ENCODE results near the gene ITGA11.

The ITGA11 gene

DNA sequence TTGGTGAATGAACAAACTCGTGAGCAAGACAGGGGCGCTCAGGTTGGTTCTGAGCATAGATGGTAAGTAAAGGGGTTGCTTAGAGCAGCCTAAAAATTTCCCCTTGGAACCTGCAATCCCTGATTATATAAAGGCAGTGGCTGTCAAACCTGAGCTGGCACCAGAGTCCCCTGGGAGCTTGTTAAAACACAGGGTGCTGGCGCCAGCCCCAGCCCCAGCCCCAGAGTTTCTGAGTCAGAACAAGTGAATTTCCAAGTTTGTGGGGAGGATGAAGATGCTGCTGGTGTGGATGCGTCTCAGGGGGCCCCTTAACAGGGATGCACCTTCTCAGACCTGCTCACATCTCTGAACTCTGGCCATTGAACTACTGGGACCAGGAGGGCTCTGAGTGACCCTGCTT, 106.2 kb downstream of the ITGA11 start:
- no peak for DNase-seq

DNA sequence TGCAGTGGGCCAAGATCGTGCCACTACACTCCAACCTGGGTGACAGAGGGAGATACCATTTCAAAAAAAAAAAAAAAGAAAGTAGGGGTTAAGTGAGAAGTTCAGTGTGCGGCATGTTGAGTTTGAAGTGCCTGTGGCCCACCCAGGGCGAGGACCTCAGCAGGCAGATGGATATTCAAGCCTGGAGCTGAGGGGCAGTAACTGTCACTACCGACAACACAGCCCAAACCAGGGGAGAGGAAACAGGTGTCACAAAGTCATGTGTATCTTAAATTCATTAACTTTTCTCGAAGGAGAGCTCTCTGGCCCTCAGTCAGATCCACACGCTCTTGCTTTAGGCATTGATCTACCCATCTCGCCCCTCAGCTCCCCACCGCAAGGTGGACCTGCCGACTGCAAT, 109.2 kb downstream of the ITGA11 start:
- DNase-seq: no peak

DNA sequence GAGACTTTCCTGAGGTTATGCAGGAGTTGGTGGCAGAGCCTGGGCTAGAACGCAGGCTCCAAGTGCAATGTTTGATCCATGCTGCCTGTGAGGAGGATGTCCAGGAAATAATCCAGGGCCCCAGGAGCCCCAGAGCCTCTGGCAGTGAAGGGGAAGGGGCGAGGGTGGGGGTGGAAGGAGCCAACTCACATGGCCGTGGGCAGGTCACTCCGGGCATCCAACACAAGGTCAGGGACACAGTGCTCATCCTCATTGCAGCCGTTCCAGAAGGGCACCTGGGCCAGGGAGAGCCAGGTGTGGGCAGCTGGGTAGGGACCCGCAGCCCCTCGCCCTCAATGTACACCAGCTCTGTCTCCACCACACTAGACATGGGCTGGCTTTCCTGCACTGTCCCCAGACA, 110.7 kb downstream of the ITGA11 start:
- DNase-seq: no peak

DNA sequence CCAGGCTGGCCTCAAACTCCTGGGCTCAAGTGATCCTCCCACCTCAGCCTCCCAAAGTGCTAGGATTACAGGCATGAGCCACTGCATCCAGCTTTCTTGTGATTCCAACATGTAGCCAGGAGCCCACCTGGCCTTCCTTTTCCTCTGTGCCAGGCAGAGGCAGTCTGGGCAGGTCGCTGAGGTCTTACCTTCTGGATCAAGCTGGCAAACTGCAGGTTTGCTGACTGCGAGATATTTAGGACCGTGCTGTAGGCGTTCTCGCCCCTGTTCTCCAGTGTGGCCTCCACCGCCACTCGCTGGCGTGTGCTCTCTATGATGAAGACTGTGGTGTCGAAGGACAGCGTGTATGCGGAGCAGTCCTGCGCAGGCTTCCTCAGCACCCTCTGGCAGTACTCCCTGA, 112.0 kb downstream of the ITGA11 start:
- DNase-seq: no peak

DNA sequence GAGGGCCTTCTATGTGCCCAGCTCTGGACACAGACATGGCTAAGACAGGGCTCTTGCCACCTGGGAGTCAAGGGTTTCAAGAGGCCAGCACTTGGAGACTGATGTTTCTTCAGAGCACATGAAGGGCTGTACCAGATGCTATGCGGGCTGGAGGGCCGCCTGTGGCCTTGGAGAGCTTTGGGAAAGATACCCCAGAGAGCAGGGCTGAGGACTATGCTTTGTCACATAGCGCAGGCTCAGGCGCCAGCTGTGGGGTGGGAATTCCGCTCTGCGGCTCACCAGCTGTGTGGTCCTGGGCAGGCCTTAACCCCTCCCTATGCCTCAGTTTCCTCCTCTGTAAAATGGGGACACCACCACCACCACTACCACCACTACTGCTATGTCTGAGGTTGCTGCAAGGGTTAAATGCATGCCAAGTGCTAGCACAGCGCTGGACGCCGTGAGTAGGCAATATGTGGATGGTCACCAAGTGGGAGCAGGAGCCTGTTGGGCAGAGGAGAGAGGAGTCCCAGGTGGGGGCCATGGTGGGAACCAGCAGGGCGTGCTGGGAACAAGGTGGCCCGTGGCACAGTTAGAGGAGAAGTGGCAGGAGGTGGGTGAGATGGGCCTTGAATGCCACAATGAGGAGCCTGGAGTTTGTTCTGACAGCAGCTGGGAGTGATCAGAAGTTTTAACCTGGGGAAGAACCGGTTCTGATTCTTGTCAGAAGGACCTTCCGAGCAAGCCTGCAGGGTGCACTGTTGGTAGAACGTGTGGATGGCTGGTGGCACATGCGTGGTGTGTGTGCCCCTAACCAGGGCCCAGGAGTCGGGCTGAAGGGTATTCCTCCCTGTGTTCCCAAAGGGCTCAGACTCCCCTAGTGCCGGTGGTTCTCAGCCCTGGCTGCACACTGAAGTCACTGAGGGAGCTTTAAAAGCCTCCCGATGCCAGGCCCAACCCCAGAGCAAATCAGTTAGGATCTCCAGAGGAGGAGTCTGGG, 112.7 kb downstream of the ITGA11 start:
- no peak for DNase-seq

DNA sequence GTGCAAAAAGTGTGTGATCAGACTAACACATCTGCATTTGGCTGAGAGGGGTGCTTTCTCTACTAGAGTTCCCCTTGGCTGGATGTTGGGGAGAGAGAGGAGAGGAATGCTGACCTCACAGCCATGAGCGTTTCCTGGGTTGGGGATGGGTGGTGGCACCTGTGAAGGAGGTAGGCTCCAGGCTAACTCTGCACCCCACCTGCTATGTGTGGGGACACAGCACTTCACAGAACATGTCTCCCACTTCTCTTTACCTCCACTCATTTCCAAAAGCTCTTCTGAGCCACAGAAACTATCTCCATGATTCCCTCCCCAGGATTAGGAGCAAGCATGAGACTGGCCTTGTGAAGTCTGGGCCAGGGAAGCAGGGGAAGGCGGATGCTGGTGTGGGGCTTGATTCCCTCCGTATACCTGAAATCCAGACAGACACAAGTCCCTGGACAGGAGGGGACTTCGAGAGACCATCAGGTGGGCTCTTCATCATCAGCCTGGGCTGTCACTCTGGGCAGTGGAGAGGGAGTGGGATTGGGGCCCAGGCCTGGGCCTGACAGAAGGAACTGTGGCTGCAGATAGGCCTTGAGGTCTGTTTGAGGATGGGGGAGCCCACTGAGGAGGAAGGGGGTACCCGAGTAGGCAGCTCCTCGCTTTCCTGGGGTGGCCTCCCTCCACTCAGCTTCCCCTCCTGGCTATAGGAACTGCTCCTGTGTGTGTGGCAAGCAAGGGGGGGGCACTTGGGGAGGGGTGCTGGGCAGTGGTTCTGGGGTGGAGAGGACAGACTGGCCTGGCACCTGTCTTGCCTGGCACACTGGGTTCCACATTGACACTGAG, 113.7 kb downstream of the ITGA11 start:
- DNase-seq: no peak

DNA sequence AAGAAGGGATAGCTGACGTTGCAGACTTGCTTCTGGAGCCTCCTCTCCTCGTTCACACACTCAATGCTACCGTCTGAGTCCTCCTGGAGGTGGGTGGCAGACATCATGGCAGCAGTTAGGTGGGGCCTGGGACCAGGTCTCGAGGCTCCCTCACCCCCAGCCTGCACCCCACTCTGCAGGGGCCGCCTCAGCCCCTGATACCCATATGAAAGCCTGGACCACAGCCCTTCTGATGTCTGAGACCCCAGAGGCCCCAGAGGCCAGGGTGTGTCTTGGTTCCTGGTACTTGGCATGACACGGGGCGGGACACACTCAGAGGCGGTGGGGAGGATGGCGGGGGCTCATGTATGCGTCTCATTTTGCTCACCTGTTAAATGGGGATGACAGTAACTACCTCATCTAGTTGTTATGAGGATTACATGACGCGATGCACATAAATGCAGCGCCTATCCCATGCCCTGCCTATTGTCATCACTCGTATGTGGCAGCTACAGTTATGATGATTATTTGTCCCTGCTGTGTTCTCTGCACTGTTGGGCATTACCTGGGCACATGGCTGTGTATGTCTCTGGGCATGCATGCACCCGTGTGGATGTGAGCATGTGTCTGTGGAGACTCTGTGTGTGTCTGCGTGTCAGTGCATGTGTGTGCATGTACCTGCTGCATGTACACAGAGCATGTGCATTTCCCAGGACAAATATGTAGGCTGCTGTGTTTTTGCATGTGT, 114.5 kb downstream of the ITGA11 start:
- no peak for DNase-seq

DNA sequence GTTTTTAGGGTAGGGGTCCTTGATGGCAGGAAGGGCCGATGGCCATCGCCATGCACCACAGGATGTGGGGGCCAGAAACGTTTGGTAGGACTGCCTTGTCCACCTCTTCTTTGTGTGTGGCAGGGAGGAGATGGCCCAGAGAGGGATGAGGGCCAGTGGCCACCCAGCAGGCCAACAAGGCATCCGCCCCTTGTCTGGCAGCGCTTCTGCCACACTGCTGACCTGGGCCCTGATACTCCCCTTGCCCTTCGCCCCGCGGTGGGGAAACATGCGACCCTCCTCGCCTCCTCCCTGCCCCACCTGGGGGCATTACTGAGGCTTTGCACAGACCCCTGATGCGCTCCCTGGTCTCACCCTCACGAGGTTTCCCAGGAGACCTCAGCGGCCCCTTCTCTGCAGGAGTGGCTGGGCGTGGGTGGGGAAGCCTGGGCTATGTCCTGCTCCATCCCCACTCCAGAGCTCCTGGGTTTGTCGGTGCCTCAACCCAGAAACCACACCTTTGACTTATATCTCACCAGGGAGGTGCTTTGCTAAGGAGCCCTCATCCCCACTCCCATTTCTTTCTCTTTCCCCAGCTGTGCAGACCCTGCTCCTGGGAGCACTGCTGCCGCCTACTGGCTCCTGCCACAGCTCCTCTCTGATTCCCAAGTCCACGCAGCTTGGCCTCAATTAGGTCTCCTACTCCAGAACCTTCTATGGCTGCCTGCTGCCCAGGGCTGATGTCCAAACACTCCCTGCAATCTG, 115.7 kb downstream of the ITGA11 start:
- DNase-seq: peak; percentile 43

DNA sequence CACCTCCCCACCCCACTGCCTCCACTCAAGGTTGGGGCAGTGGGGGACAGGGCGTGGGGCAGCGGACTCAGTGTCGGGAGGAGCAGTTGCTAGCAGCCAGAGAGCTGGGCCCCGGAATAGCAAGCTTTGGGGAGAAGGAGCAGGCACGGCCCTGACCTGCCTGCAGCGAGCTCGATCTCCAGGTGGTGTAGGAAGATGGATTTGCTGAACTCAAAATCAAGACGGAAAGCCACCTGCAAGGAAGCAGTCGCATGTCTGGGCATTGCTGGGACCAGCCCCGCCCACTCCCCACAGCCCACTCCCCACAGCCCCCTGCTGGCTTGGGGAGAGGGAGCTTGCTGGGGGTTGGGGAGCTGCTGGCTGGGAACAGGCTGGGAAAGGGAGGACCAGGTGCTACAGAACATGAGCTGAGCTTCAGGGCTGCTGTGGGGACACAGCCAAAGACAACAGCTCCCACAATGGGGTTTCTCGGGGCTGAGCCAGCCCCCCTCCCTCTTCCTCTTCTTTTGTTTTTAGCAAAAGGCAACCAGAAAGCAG, 116.4 kb downstream of the ITGA11 start:
- DNase-seq: no peak

DNA sequence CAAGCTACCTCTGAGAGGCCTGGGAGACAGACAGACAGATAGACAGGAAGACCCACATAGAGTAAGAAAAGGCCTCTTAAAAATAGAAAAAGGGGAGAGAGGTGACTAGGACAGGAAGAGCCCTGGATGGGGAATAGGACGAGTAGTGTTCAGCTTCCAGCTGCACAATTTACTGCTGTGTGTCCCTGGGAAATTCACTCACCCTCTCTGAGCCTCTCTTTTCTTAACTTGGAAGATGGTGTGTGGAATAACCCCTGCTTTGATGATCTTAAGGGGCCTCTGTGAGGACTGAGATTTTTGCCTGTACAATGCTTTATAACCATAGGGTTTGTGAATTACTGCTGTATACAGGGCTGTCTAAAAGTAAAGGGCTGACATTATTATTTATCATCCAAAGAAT, 116.9 kb downstream of the ITGA11 start:
- no peak for DNase-seq

DNA sequence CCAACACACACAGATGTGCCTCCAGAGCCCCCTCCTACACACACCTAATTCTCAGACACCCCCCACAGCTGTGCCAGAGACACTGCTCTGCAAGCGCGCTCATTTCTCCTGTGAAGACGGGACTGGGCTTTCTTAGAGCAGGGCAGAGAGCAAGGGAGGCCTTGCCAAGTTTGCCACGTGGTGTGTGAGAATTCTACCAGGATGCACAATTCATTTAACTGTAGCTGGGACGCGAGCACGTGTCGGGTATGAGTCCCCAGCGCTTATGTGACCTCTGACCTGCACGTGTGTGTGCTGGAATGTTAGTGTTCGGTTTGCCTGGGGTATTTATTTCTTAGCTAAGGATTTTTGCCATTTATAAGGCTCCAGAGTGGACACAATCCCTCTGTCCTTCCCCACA, 117.4 kb downstream of the ITGA11 start:
- no peak for DNase-seq

DNA sequence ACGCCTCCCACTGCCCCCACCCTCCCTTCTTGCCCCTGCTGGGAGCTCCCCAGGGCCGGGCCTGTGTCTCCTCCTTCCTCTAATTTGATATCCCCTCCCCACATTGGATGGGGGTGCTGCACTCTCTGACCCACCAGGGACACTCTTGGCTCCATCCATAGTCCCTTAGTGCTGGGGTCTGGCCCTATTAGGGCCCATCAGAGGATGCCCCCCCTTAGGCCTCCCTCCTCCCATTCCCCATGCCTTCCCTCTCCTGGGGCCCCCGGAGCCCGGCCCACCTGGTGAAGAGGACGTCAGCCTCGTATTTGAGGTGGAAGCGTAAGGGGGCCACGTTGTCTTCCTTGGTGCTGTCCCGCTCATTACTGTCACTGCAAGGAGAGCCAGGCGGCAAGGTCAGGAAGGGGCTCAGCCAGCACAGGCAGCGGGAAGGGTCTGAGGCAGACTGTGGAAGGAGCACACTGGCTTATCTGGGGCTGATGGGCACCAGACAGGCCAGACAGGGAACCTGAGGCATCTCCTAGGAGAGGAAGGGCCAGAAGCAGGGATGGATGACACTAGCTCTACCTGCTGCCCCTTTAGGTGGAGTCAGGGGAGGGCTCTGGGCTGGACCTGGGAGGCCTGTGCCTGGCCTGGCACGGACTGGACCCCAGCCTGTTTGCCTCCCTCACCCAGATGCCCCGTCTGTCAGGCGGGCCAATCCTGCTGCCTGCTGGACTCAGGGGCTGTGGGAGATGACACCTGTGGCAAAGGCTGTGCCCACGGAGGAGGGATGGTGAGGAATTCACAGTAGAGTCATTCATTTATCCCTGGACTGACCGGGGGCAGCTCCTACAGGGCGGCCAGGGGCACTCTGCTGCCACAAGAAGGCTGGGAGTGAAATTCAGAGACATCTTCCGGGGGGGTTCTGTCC, 118.2 kb downstream of the ITGA11 start:
- DNase-seq: no peak

DNA sequence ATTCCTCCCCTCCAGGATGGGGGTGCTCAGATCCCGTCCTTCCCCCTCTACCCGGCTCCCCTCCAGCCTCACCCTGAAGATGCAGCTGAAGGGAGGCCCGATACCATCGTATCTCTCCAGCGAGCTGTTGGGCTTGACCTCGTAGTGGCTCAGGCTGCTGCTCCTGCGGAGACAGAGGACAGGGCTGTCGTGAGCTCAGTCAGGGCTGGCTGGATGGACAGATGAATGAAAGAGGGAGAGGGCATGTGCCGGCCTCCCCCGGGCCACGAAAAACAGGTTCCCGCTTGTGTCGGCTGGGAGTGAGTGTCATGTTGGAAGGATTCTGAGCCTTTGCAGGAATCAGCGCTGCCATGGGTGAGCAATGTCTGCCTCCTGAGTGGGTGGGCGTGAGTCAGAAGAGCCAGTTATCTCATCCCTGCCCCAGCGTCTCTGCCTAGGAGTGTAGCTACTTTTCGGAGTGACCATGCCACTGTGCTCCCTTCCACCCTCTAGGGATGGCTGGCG, 119.2 kb downstream of the ITGA11 start:
- DNase-seq: no peak

DNA sequence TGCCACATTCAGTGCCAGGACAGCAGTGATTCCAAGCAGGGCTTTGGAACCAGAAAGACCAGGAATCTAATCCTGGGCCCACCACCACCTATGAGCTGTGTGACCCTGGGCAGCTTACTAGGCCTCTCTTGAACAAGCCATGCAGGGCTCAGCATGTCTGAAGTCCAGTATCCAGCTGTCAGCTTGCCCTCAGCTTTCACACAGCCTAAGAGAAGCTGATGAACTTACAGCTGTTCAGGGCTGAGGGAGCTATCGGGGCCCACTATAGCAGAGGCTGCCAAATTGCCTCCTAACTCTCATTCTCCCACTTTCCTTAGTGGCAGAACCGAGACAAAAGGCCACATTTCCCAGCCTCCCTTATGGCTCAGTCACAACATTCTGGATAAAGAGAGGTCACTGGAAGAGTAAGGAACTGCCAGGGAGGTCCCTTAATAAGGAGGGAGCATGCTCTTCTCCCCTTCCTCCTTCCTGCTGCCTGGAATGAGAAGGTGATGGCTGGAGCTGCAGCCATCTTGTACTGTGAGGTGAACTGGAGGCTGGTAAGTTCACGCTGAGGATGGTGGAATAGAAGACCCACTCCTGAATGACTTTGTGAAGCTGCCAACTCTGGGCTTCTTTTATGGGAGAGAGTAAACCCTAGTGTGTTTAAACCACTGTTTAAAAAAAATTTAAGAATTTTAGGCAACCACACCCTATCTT, 120.0 kb downstream of the ITGA11 start:
- DNase-seq: no peak

DNA sequence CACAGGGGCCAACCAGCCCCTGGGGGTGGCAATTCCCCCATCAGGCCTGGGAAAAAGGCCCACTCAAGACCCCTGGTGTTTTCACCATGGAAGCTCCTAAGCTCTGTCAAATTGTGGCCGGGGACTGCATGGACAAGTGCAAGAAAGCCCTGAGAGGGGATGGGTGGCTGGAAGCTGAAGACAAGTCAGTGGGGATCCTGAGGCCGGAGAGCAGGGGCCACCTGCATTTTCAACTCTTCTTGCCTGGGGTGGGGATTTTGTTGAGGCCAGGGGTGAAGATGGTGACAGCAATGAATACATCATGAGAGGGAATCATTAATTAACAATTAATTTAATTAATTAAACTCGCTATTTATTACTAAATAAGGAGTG, 120.5 kb downstream of the ITGA11 start:
- DNase-seq: no peak

DNA sequence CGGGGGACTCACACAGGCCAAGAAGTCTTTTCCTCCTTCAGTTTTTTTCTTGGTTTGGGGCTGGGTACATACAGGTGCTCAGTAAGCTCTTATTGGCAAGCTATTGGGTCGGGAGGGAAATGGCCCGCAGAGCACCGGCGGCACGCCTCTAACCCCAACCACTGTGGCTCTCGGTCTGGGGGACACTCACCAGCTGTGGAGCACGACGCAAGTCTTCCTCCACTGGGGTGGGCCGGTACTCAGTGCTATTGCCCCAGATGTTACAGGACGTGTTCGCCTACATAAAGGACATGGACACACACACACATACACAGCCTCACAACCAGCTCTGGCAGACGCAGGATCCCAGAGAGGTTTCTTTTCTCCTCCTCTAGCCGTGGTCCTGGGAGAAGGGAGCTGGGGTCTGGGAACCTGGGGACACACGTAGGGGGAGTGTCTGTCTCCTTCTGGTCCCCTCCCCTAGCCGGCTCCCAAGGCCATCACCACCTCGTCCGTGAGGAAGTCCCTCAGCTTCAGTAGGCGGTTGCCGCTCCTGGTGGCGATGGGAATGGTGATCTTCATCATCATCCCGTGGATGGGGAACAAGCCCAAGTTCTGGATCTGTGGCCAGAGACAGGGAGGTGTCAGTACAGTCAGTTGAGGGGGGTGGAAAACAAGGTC, 121.0 kb downstream of the ITGA11 start:
- no peak for DNase-seq

DNA sequence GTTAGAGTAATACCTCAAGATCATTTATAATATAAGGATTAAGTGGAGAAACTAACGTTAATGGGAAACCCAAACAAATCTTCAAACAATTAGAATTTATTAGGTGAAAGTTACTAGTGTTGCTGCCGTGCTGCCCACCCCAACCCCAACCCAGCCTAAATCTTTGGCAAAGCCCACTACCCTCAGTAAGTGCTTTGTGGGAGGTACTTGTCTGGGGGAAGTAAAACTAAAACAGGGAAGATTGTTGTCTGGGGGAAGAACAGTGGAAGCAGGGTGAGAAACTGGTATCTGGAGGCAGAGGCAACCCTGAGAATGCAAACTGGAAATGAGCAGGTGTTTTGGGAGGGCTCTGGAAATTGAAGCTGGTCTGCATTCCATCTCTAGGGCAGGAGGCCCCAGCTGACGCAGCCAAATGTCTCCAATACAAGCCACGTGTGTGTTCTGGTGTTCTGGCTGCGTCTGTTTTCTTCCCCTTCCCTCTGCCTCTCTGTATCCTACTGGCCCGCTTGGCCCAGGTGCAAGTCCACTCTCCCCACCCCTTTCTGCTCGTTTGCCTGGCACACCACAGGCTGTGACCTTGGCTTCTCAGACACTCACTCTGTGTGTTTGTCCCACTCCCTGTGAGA, 121.7 kb downstream of the ITGA11 start:
- DNase-seq: no peak

DNA sequence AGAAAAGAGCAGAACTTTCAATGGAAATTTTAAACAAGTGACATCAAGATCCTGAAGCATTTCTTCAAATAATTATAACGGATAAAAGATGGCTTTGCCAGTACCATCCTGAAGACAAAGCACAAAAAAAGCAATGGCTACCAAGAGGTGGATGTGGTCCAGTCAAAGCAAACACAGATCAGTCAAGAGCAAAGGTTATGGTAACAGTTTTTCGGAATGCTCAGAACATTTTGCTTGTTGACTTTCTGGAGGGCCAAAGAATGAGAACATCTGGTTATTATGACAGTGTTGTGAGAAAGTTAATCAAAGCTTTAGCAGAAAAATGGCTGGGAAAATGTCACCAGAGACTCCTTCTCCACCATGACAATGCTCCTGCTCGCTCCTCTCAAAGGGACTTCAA, 122.9 kb downstream of the ITGA11 start:
- no peak for DNase-seq
